Endothelial cell of umbilical vein (primary cell): ENCODE results near the gene CUL9. TPM values are rescaled to one million over a fixed set of nuclear protein-coding genes. Genes with fewer than 3 reads are reported as not detected.

Experiments used
- BruUV-seq: library from RNA; stranded (reverse); fragments of 400-500 nt; replicated peaks from 2 replicates; lab custom pipeline; 2021; lab: Mats Ljungman, UMichigan
- CTCF ChIA-PET: fragments of 300-600, 350-600 bp; sonication (Branson Sonifier 250); formaldehyde crosslinking; loops from one replicate; lab custom pipeline; 2021; ENCODE audit warnings: antibody characterized with exemption, inconsistent platforms; lab: Charles Lee
- POLR2A ChIA-PET: fragments of 300-600, 350-600 bp; sonication (Branson Sonifier 250); formaldehyde crosslinking; loops from one replicate; lab custom pipeline; 2021; ENCODE audit warnings: antibody characterized with exemption, inconsistent platforms; lab: Charles Lee
- DNase-seq: peaks from one replicate; pipeline ENCODE4 v3.0.0-alpha.2; 2011; ENCODE audit warnings: low read depth, low spot score
- FAIRE-seq: peaks from 2 replicates; lab custom pipeline; 2011; peaks lifted over from hg19 to GRCh38; lab: Jason Lieb, UNC
- H2AFZ ChIP-seq: 2 replicates; pipeline ENCODE4 v1.6.0; 2012; ENCODE audit warnings: low read depth, low read length, control low read depth, inconsistent platforms
- H3K27ac ChIP-seq: 2 replicates; pipeline ENCODE4 v1.5.1; 2011; ENCODE audit warnings: low read depth, mild to moderate bottlenecking, control low read depth, low read length, moderate library complexity; ENCODE audit not compliant: insufficient read depth
- H3K27me3 ChIP-seq, 2 experiments: 2 replicates each; pipeline versions ENCODE4 v1.6.0 to v1.6.1; 2011; ENCODE audit warnings: low read length in 2 of 2, mixed read lengths in 1 of 2; ENCODE audit not compliant: control insufficient read depth in 2 of 2, insufficient read depth in 2 of 2
- H3K36me3 ChIP-seq, 2 experiments: 2 replicates in 1 of 2; 3 replicates in 1 of 2; pipeline ENCODE4 v1.5.1; 2011; ENCODE audit warnings: low read length in 2 of 2, mild to moderate bottlenecking in 1 of 2, moderate library complexity in 1 of 2; ENCODE audit not compliant: control insufficient read depth in 2 of 2, insufficient read depth in 2 of 2; ENCODE audit errors: extremely low read depth in 1 of 2
- H3K4me1 ChIP-seq: 3 replicates; pipeline ENCODE4 v1.5.1; 2011; ENCODE audit warnings: mild to moderate bottlenecking, low read length; ENCODE audit not compliant: control insufficient read depth, insufficient read depth; ENCODE audit errors: extremely low read depth
- H3K4me2 ChIP-seq: 2 replicates; pipeline ENCODE4 v1.6.1; 2011; ENCODE audit warnings: low read length, control low read depth, mixed read lengths; ENCODE audit not compliant: insufficient read depth
- H3K4me3 ChIP-seq, 3 experiments: fragments of 200-600 bp in 1 of 3; sonication (generic), shearing (Covaris generic) in 1 of 3; replicated peaks in 1 of 3; 2 replicates each; pipeline ENCODE4 v1.5.1; 2011 to 2016; ENCODE audit warnings: control low read depth in 3 of 3, low read length in 3 of 3, mild to moderate bottlenecking in 2 of 3, inconsistent platforms in 1 of 3, low read depth in 1 of 3, moderate library complexity in 1 of 3; ENCODE audit not compliant: insufficient read depth in 1 of 3
- H3K79me2 ChIP-seq: 2 replicates; pipeline ENCODE4 v1.6.0; 2012; ENCODE audit warnings: low read length, inconsistent platforms; ENCODE audit not compliant: control insufficient read depth, insufficient read depth
- H3K9ac ChIP-seq: replicated peaks from 2 replicates; pipeline ENCODE3; 2011; ENCODE audit warnings: low read length, control low read depth; ENCODE audit not compliant: insufficient read depth; ENCODE audit errors: extremely low read depth
- H3K9me1 ChIP-seq: replicated peaks from 3 replicates; pipeline ENCODE4 v1.6.0; 2011; ENCODE audit warnings: mild to moderate bottlenecking, low read length; ENCODE audit not compliant: control insufficient read depth, insufficient read depth; ENCODE audit errors: extremely low read depth
- H3K9me3 ChIP-seq: replicated peaks from 2 replicates; pipeline ENCODE4 v1.5.1; 2012; ENCODE audit warnings: low read length, inconsistent platforms; ENCODE audit not compliant: control insufficient read depth, insufficient read depth
- H4K20me1 ChIP-seq: replicated peaks from 2 replicates; pipeline ENCODE3; 2011; ENCODE audit warnings: mild to moderate bottlenecking, low read length; ENCODE audit not compliant: control insufficient read depth, insufficient read depth; ENCODE audit errors: extremely low read depth
- EZH2 ChIP-seq: IDR thresholded peaks from 2 replicates; pipeline ENCODE4 v1.6.1; 2012; ENCODE audit warnings: borderline replicate concordance, low read depth, mild to moderate bottlenecking, moderate library complexity, low read length, inconsistent platforms; ENCODE audit not compliant: severe bottlenecking
- FOS ChIP-seq: IDR thresholded peaks from 2 replicates; pipeline ENCODE4 v1.6.1; 2011; ENCODE audit warnings: mild to moderate bottlenecking, low read length, moderate library complexity, borderline replicate concordance; ENCODE audit not compliant: insufficient read depth
- GATA2 ChIP-seq: IDR thresholded peaks from 2 replicates; pipeline ENCODE4 v1.7.0; 2011; ENCODE audit warnings: low read depth, mild to moderate bottlenecking, moderate library complexity, mixed read lengths, low read length; ENCODE audit not compliant: insufficient read length, insufficient read depth
- JUN ChIP-seq: IDR thresholded peaks from 2 replicates; pipeline ENCODE4 v1.6.1; 2011; ENCODE audit warnings: borderline replicate concordance, low read depth; ENCODE audit not compliant: insufficient read length, insufficient read depth
- MYC ChIP-seq: IDR thresholded peaks from one replicate; pipeline ENCODE4 v1.6.1; 2011; ENCODE audit warnings: mild to moderate bottlenecking, low read depth, low read length
- POLR2A ChIP-seq: IDR thresholded peaks from 2 replicates; pipeline ENCODE4 v1.6.1; 2012; ENCODE audit warnings: low read depth, mild to moderate bottlenecking, control low read depth, low read length
- POLR2AphosphoS5 ChIP-seq: IDR thresholded peaks from 2 replicates; pipeline ENCODE4 v1.6.1; 2012; ENCODE audit warnings: low read depth, mild to moderate bottlenecking, control low read depth, low read length, moderate library complexity; ENCODE audit not compliant: insufficient read depth
- dilution Hi-C: fragments of 300-500 bp; cut with MboI; formaldehyde crosslinking; loops from one replicate; pipeline ENCODE4 v1.15.0; 2019; ENCODE audit warnings: low sequenced_read_pairs; ENCODE audit not compliant: extremely low pct_ligation_motif_present
- intact Hi-C: fragments of 100-400 bp; cut with micrococcal nuclease; formaldehyde crosslinking; loops from one replicate; pipeline ENCODE4 v1.10.0; 2022
- polyA plus RNA-seq, 4 experiments: library from polyadenylated mRNA; depleted of rRNA in 3 of 4; stranded (reverse) in 3 of 4; unstranded in 1 of 4; fragments of >200 nt; gene quantifications; 2 replicates each; pipeline versions ENCODE4 v1.2.1 to v1.2.3, GENCODE V29; 2011 to 2012; ENCODE audit warnings: missing spikeins in 1 of 4
- total RNA-seq: library from RNA; stranded (reverse); gene quantifications from 2 replicates; pipeline ENCODE4 v1.2.3, GENCODE V29; 2021
- TF ChIP-seq, protein P1 (sequence below): IDR thresholded peaks from 2 replicates; pipeline ENCODE4 v1.6.1; 2011; ENCODE audit not compliant: insufficient read depth, insufficient read length
- TF ChIP-seq, protein P2 (sequence below), 2 donors: IDR thresholded peaks; 1 replicate in 1 of 2; 2 replicates in 1 of 2; pipeline ENCODE4 v1.5.1; 2011; ENCODE audit warnings: low read length in 2 of 2, mild to moderate bottlenecking in 2 of 2, moderate library complexity in 2 of 2, control low read depth in 1 of 2, inconsistent platforms in 1 of 2, low read depth in 1 of 2; ENCODE audit not compliant: insufficient read depth in 1 of 2; ENCODE audit errors: extremely low read depth in 1 of 2

CUL9 gene
- total and polyA plus RNA-seq, 2 donors (not counting 3 experiments of a cell fraction or from before 2014, with no cell fraction given), result 38.7 to 46.0 TPM

DNA sequence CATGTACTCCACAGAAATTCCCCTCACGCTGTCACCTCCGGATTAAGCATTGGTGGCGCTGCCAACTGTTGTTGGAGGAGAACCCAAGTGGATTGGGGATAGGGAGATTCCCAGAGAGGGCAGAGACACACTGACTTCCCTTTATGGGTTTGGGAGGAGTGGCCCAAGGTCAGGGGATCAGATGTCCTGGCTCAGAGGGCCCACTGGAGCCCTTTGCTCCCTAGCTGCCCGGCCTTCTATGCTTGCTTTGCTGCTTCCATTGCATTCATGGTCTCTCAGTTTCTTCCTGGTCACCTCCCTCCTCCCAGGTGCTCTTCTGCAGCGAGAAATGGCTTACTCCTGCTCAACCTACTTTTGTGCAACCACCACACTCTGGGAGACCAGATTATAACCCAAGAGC, 14.3 kb downstream of the CUL9 start:
- no peak overlapping the region for H3K4me2 ChIP-seq
- no peak for TF ChIP-seq FOS
- TF ChIP-seq, protein P1, sequence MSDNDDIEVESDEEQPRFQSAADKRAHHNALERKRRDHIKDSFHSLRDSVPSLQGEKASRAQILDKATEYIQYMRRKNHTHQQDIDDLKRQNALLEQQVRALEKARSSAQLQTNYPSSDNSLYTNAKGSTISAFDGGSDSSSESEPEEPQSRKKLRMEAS, result no peak
- TF ChIP-seq JUN, result no peak
- TF ChIP-seq MYC, result no peak
- TF ChIP-seq, protein P2, sequence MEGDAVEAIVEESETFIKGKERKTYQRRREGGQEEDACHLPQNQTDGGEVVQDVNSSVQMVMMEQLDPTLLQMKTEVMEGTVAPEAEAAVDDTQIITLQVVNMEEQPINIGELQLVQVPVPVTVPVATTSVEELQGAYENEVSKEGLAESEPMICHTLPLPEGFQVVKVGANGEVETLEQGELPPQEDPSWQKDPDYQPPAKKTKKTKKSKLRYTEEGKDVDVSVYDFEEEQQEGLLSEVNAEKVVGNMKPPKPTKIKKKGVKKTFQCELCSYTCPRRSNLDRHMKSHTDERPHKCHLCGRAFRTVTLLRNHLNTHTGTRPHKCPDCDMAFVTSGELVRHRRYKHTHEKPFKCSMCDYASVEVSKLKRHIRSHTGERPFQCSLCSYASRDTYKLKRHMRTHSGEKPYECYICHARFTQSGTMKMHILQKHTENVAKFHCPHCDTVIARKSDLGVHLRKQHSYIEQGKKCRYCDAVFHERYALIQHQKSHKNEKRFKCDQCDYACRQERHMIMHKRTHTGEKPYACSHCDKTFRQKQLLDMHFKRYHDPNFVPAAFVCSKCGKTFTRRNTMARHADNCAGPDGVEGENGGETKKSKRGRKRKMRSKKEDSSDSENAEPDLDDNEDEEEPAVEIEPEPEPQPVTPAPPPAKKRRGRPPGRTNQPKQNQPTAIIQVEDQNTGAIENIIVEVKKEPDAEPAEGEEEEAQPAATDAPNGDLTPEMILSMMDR (IDR thresholded peaks at IDR 0.05; ENCODE audit: extremely low read depth in 1 of 2, insufficient read depth in 1 of 2, low read depth in 1 of 2, low read length in 2 of 2), result no peak
- no peak for TF ChIP-seq POLR2A
- TF ChIP-seq GATA2, result no peak
- TF ChIP-seq POLR2AphosphoS5, result no peak
- no peak for TF ChIP-seq EZH2
- dilution Hi-C loops, result no loop called here
- BruUV-seq, result no TSS peak
- no peaks in the 10 kb centered on the region for H3K27me3 ChIP-seq
- H3K9me1 ChIP-seq, result no peaks in the 10 kb centered on the region
- H3K79me2 ChIP-seq, result no peaks in the 10 kb centered on the region
- no peak overlapping the region for H3K9ac ChIP-seq
- H3K4me1 ChIP-seq, result no peaks in the 10 kb centered on the region
- no peak for FAIRE-seq
- H3K36me3 ChIP-seq, result peaks cover 2 to 23% of the 10 kb centered on the region in 2 experiments
- H3K4me3 ChIP-seq, result no peak overlapping the region
- H4K20me1 ChIP-seq, result no peaks in the 10 kb centered on the region
- no peaks in the 10 kb centered on the region for H3K9me3 ChIP-seq
- H2AFZ ChIP-seq, result no peak overlapping the region
- no peak overlapping the region for H3K27ac ChIP-seq
- intact Hi-C loops, result no loop called here
- DNase-seq, result no peak
- ChIA-PET POLR2A (no interaction called here), CTCF (interaction anchor here (1.6 kb wide), 1 partner anchor 33 kb away, joined by 5 read pairs; the partner anchor contains the start of gene DNPH1)
